Adrenal gland (tissue), 12 donors: Measurements from ENCODE around the gene RALGPS1. TPM values are rescaled to one million over a fixed set of nuclear protein-coding genes. Genes with fewer than 3 reads are reported as not detected.

Source experiments
- DNase-seq, 7 donors: peaks; one replicate each; pipeline ENCODE4 v3.0.0-alpha.2; 2019 to 2020
- H3K27ac ChIP-seq, 5 donors: fragments of 200-600 bp; sonication (generic) in 4 of 5; 1 replicate in 3 of 5; 2 replicates in 2 of 5; pipeline versions ENCODE4 v1.5.1 to v1.8.0; 2016 to 2020; ENCODE audit warnings: mild to moderate bottlenecking in 1 of 5
- H3K27me3 ChIP-seq: fragments of 200-600 bp; 2 replicates; pipeline ENCODE4 v1.8.0; 2021
- H3K36me3 ChIP-seq, 2 donors: fragments of 200-600 bp; replicated peaks in 1 of 2; 1 replicate in 1 of 2; 2 replicates in 1 of 2; pipeline versions ENCODE4 v1.5.1 to v1.8.0; 2018 to 2022
- H3K4me1 ChIP-seq, 2 donors: fragments of 200-600 bp; replicated peaks in 1 of 2; 1 replicate in 1 of 2; 2 replicates in 1 of 2; pipeline versions ENCODE4 v1.5.1 to v1.8.0; 2018 to 2021
- H3K4me3 ChIP-seq, 4 donors: fragments of 200-600 bp; sonication (generic) in 3 of 4; one replicate each; pipeline ENCODE4 v1.5.1; 2016 to 2018
- H3K9me3 ChIP-seq, 3 donors: fragments of 200-600 bp; sonication (generic) in 1 of 3; replicated peaks in 1 of 3; 1 replicate in 2 of 3; 2 replicates in 1 of 3; pipeline versions ENCODE4 v1.5.1 to v1.8.0; 2016 to 2021
- CTCF ChIP-seq, 6 experiments: fragments of 450-650 bp in 4 of 6; fragments of 200-600 bp in 2 of 6; sonication (generic) in 1 of 6; IDR thresholded peaks; 1 replicate in 5 of 6; 2 replicates in 1 of 6; pipeline versions ENCODE4 v1.5.1 to v1.8.0; 2016 to 2021; ENCODE audit warnings: antibody characterized with exemption in 6 of 6, mild to moderate bottlenecking in 2 of 6, moderate library complexity in 1 of 6
- POLR2A ChIP-seq, 2 donors: fragments of 450-650 bp; IDR thresholded peaks; one replicate each; pipeline ENCODE4 v1.6.1; 2017; ENCODE audit warnings: antibody characterized with exemption in 2 of 2, mild to moderate bottlenecking in 2 of 2, moderate library complexity in 1 of 2
- WGBS, 4 donors: extraction: QIAGEN DNeasy Blood & Tissue Kit in 2 of 4; methylation state at CpG; one replicate each; pipeline versions ENCODE4 v1.1.5 to v1.1.7; 2013 to 2017; 5-methylcytosine and 5-hydroxymethylcytosine counted together
- intact Hi-C, 2 donors: fragments of 100-400 bp; cut with DNase I; formaldehyde crosslinking; loops; one replicate each; pipeline versions ENCODE4 v1.14.1 to v1.15.0; 2022 to 2023
- polyA plus RNA-seq, 3 donors: library from polyadenylated mRNA; stranded (reverse); fragments of 200-250 nt in 2 of 3; fragments of 350-450 nt in 1 of 3; fragmentation: Illumina TruSeq in 1 of 3; extraction: RNeasy Lipid Tissue Mini Kit (QIAGEN cat#74804) in 1 of 3; gene quantifications; one replicate each; pipeline ENCODE4 v1.2.3, GENCODE V29; 2013 to 2014
- total RNA-seq, 9 donors: library from RNA; depleted of rRNA in 4 of 9; stranded (reverse); fragments of >200 nt in 4 of 9; fragments of 120-200 nt in 1 of 9; fragmentation: NEBNext Ultra II Directional in 1 of 9; extraction: Animal tissue kit (Norgen Biotek cat#: 25700) in 1 of 9; gene quantifications; one replicate each; pipeline versions ENCODE4 v1.1.0 to v1.2.4, GENCODE V29; 2013 to 2023
- donor health status: healthy with polysubstance abuse.
- donor health status: Bipolar disorder and iron deficiency.
- donor health status: DM: yes; HTN: yes; CAD: no.
- donor health status: DM: no; HTN: no; CAD: no.
- donor health status: DM: no; HTN: no; CAD: no.
- donor health status: DM: yes; HTN: yes; CAD: no.

Gene RALGPS1
- total and polyA plus RNA-seq, 12 donors = 2.8 to 9.9 (median 5.1) TPM

- Histone ChIP-seq H3K9me3 (no peaks in the 10 kb centered on the region), H3K27ac (no peak overlapping the region), H3K27me3 (no peaks in the 10 kb centered on the region), H3K4me1 (no peaks in the 10 kb centered on the region), H3K4me3 (no peak overlapping the region), H3K36me3 (no peaks in the 10 kb centered on the region)
- intact Hi-C loops = no loop called here
- WGBS, 4 donors = 76 to 93% (median 89%) methylated on average over 3 of the region's 3 CpGs
- TF ChIP-seq POLR2A (IDR thresholded peaks at IDR 0.05) (no peak), CTCF (IDR thresholded peaks at IDR 0.05) (no peak)
- no peak for DNase-seq
Measured at GRCh38 chr9:127099664-127100063, 185.1 kb downstream of the RALGPS1 start.

- TF ChIP-seq POLR2A (IDR thresholded peaks at IDR 0.05) (no peak), CTCF (IDR thresholded peaks at IDR 0.05) (no peak)
- H3K27ac ChIP-seq = no peak overlapping the region
- no peaks in the 10 kb centered on the region for H3K27me3 ChIP-seq
- H3K9me3 ChIP-seq = no peaks in the 10 kb centered on the region
- no peak for DNase-seq
- no peaks in the 10 kb centered on the region for H3K36me3 ChIP-seq
- intact Hi-C loops = no loop called here
- no peaks in the 10 kb centered on the region for H3K4me1 ChIP-seq
- H3K4me3 ChIP-seq = no peak overlapping the region
Measured at GRCh38 chr9:127102176-127102575, 187.6 kb downstream of the RALGPS1 start.

GRCh38 chr9:127102788-127103187, 188.2 kb downstream of the RALGPS1 start:
- H3K4me1 ChIP-seq = no peaks in the 10 kb centered on the region

GRCh38 chr9:127104581-127105311, 190.2 kb downstream of the RALGPS1 start:
- H3K27me3 ChIP-seq = no peaks in the 10 kb centered on the region
- no peak overlapping the region for H3K27ac ChIP-seq
- TF ChIP-seq POLR2A (IDR thresholded peaks at IDR 0.05) = no peak
- TF ChIP-seq CTCF (IDR thresholded peaks at IDR 0.05) = no peak
- intact Hi-C loops = no loop called here
- DNase-seq = peak in 1 of 7 donors; percentile 7
- 88 to 97% (median 96%) methylated on average over 7 of the region's 7 CpGs for WGBS, 4 donors
- H3K4me3 ChIP-seq = no peak overlapping the region
- H3K36me3 ChIP-seq = no peaks in the 10 kb centered on the region
- H3K9me3 ChIP-seq = no peaks in the 10 kb centered on the region
- no peaks in the 10 kb centered on the region for H3K4me1 ChIP-seq

More at GRCh38 chr9:127102788-127103187, 188.2 kb downstream of the RALGPS1 start:
- DNase-seq = peak in 5 of 7 donors; percentile 52 to 78 (median 57)
- intact Hi-C loops = no loop called here
- Histone ChIP-seq H3K9me3 (no peaks in the 10 kb centered on the region), H3K27me3 (no peaks in the 10 kb centered on the region), H3K36me3 (no peaks in the 10 kb centered on the region), H3K4me3 (no peak overlapping the region), H3K27ac (no peak overlapping the region)
- WGBS, 4 donors = 52 to 64% (median 56%) methylated on average over 2 of the region's 2 CpGs
- no peak for TF ChIP-seq CTCF (IDR thresholded peaks at IDR 0.05)
